Muscle of arm (tissue), 14 donors: ENCODE measurements around the gene TCN2. TPM values are rescaled to one million over a fixed set of nuclear protein-coding genes. Genes with fewer than 3 reads are reported as not detected.
"Not testable (repeated sequence)": the region's sequence is repeated elsewhere in the genome, so short reads cannot be mapped to it uniquely, and the experiment has no call there.

ENCODE experiments used
- DNase-seq: peaks from one replicate; pipeline ENCODE4 v3.0.0-alpha.2; 2013
- long read RNA-seq, 11 donors: transcript quantifications; one replicate each; lab custom pipeline, GENCODE V29; 2026
- polyA plus RNA-seq, 12 donors: library from polyadenylated mRNA; unstranded; fragments of 120-200 nt; gene quantifications; one replicate each; pipeline ENCODE4 v1.2.1, GENCODE V29; 2013; ENCODE audit not compliant: insufficient read length in 12 of 12

The TCN2 gene
- 10 to 100 TPM in 5 of 12 donors, 1 to 10 TPM in 5, not detected in 2; 6.7 to 14.6 (median 10.2) TPM for polyA plus RNA-seq
- long read RNA-seq, donor 1, transcript TCN2-201 (9 exons, 2,535 nt), result major isoform, 8 of 22 reads
- long read RNA-seq, donor 1, partial matches to known transcripts, result 11 of 22 reads
- long read RNA-seq, donor 1, other reads (novel, unspliced or antisense), result 0 of 22 reads
- long read RNA-seq, donor 2, partial matches to known transcripts, result 0 of 5 reads
- long read RNA-seq, donor 2, other reads (novel, unspliced or antisense), result 0 of 5 reads
- long read RNA-seq, donor 3, partial matches to known transcripts, result 0 of 2 reads
- long read RNA-seq, donor 3, other reads (novel, unspliced or antisense), result 0 of 2 reads
- long read RNA-seq, donor 4, partial matches to known transcripts, result 0 of 4 reads
- long read RNA-seq, donor 4, other reads (novel, unspliced or antisense), result 0 of 4 reads
- long read RNA-seq, donor 5, partial matches to known transcripts, result 0 of 1 reads
- long read RNA-seq, donor 5, other reads (novel, unspliced or antisense), result 0 of 1 reads
- long read RNA-seq, donor 6, partial matches to known transcripts, result 0 of 1 reads
- long read RNA-seq, donor 6, other reads (novel, unspliced or antisense), result 0 of 1 reads
- long read RNA-seq, donor 7, partial matches to known transcripts, result 0 of 2 reads
- long read RNA-seq, donor 7, other reads (novel, unspliced or antisense), result 0 of 2 reads
- long read RNA-seq, donor 8, partial matches to known transcripts, result 0 of 4 reads
- long read RNA-seq, donor 8, other reads (novel, unspliced or antisense), result 0 of 4 reads
- long read RNA-seq, donor 9, partial matches to known transcripts, result 0 of 2 reads
- long read RNA-seq, donor 9, other reads (novel, unspliced or antisense), result 0 of 2 reads
- long read RNA-seq, donor 10, partial matches to known transcripts, result 0 of 1 reads
- long read RNA-seq, donor 10, other reads (novel, unspliced or antisense), result 0 of 1 reads
- long read RNA-seq, donor 11, partial matches to known transcripts, result 0 of 3 reads
- long read RNA-seq, donor 11, other reads (novel, unspliced or antisense), result 0 of 3 reads

- DNase-seq, result peak; percentile 71
These were observed at the start of gene TCN2 for GRCh38 chr22:30606455-30607299. TCN2 (plus strand) TSS chr22:30607174; CDS start chr22:30607332, 158 bp downstream.

GRCh38 chr22:30557243-30557642, 49.7 kb upstream of the TCN2 start:
- DNase-seq, result no peak

GRCh38 chr22:30559889-30560288, 47.1 kb upstream of the TCN2 start:
- DNase-seq, result no peak

GRCh38 chr22:30560643-30561202, 46.3 kb upstream of the TCN2 start:
- not testable (repeated sequence) for DNase-seq

- DNase-seq, result no peak
These were observed 45.4 kb upstream of the TCN2 start for GRCh38 chr22:30561402-30562189.

- no peak for DNase-seq
These were observed 44.6 kb upstream of the TCN2 start for GRCh38 chr22:30562366-30562765.

- no peak for DNase-seq
These were observed 42.8 kb upstream of the TCN2 start for GRCh38 chr22:30564045-30564760.

GRCh38 chr22:30564761-30565119, 42.2 kb upstream of the TCN2 start:
- no peak for DNase-seq

- DNase-seq, result no peak
These were observed 41.6 kb upstream of the TCN2 start for GRCh38 chr22:30565341-30565740.

GRCh38 chr22:30566125-30566524, 40.8 kb upstream of the TCN2 start:
- no peak for DNase-seq

GRCh38 chr22:30567277-30567676, 39.7 kb upstream of the TCN2 start:
- DNase-seq, result not testable (repeated sequence)

GRCh38 chr22:30568137-30568805, 38.7 kb upstream of the TCN2 start:
- no peak for DNase-seq

- DNase-seq, result no peak
These were observed 37.2 kb upstream of the TCN2 start for GRCh38 chr22:30569674-30570202.

GRCh38 chr22:30572210-30572609, 34.8 kb upstream of the TCN2 start:
- no peak for DNase-seq

GRCh38 chr22:30572840-30573593, 34.0 kb upstream of the TCN2 start:
- no peak for DNase-seq

GRCh38 chr22:30573594-30574094, 33.3 kb upstream of the TCN2 start:
- no peak for DNase-seq

- no peak for DNase-seq
These were observed 32.6 kb upstream of the TCN2 start, which contains the start of gene GAL3ST1 for GRCh38 chr22:30574095-30574981. GAL3ST1 (minus strand) TSS chr22:30574665; CDS start chr22:30557392, 17,273 bp downstream.
